Measurements from ENCODE around the gene LCN15. TPM values are rescaled to one million over a fixed set of nuclear protein-coding genes. Genes with fewer than 3 reads are reported as not detected.

LCN15 gene
- total RNA-seq, 1 donor from 2014 or later: not detected

- peaks cover 20% of the 10 kb centered on the region for H3K4me1 ChIP-seq
- H2AFZ ChIP-seq (replicated peaks): no peak overlapping the region
- H3K4me3 ChIP-seq: no peak overlapping the region
- peaks cover 26% of the 10 kb centered on the region for H3K27me3 ChIP-seq
- Mint-ChIP-seq H3K27me3 (ENCODE audit: insufficient read depth, low read depth) (peaks cover 13% of the 10 kb centered on the region), H3K4me3 (no peak overlapping the region), H3K9me3 (peaks cover 2% of the 10 kb centered on the region), H3K36me3 (peaks cover 6% of the 10 kb centered on the region), H3K4me1 (peaks cover 31% of the 10 kb centered on the region), H3K27ac (no peak overlapping the region)
- H4K20me1 ChIP-seq (ENCODE audit: low read depth): no peaks in the 10 kb centered on the region
- no peaks in the 10 kb centered on the region for H3K9me3 ChIP-seq (ENCODE audit: low read depth)
- peaks cover 28% of the 10 kb centered on the region for H3F3A ChIP-seq (ENCODE audit: low read depth)
- no peak overlapping the region for H3K9ac ChIP-seq
- no peaks in the 10 kb centered on the region for H3K79me2 ChIP-seq (ENCODE audit: low read depth)
- no peak overlapping the region for H3K27ac ChIP-seq
- no peak for TF ChIP-seq EZH2 (IDR thresholded peaks at IDR 0.05)
- TF ChIP-seq CTCF (IDR thresholded peaks at IDR 0.05): no peak
- no peak for TF ChIP-seq EZH2phosphoT487 (IDR thresholded peaks at IDR 0.05)
- H3K4me2 ChIP-seq: no peak overlapping the region
- no peaks in the 10 kb centered on the region for H3K36me3 ChIP-seq
- DNase-seq (ENCODE audit: low spot score): no peak
Measured at GRCh38 chr9:136802321-136802720, 38.0 kb upstream of the LCN15 start.

DNA sequence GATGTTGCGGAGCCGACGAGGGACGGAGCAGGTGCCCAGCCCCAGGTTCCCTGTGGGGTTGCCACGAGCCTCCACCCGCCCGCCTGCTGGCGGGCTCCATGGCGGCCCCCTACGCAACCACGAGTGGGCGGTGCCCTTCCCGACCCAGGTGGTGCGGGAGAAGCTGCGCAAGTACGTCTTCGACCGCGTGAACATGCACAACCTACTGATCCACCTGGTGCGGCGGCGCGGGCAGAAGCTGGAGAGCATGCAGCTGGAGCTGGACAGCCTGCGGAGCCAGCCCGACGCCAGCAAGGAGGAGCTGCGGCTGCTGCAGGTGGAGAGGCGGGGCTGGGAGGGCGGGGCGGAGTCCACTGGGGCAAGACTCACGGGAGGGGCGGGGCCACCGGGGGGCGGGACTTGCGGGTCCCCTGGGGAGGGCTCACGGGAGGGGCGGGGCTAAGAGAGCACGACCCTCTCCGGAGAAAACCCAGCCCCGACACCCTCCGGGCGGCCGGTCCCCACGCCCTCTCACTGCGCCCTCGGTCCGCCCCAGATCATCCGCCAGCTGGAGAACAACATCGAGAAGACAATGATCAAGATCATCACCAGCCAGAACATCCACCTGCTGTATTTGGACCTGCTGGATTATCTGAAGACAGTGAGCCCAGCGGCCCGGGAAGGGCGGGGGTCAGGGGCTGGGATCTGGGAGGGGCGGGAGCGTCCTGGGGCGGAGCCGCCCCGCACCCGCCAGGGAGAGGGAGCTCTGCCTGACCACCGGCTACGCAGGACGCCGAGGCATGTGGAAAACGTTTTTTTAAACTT, 35.7 kb upstream of the LCN15 start:
- no peaks in the 10 kb centered on the region for H3K36me3 ChIP-seq
- no peaks in the 10 kb centered on the region for H3K9me3 ChIP-seq (ENCODE audit: low read depth)
- Mint-ChIP-seq H3K4me3 (peak overlapping the region; percentile 89), H3K27ac (no peak overlapping the region), H3K4me1 (peaks cover 36% of the 10 kb centered on the region), H3K27me3 (ENCODE audit: insufficient read depth, low read depth) (peaks cover 14% of the 10 kb centered on the region), H3K36me3 (peaks cover 3% of the 10 kb centered on the region), H3K9me3 (no peaks in the 10 kb centered on the region)
- peaks cover 26% of the 10 kb centered on the region for H3K27me3 ChIP-seq
- H3K4me3 ChIP-seq: peak overlapping the region; percentile 60
- peak; percentile 97 for DNase-seq (ENCODE audit: low spot score)
- peak overlapping the region; percentile 91 for H2AFZ ChIP-seq (replicated peaks)
- H3K79me2 ChIP-seq (ENCODE audit: low read depth): no peaks in the 10 kb centered on the region
- H3K4me2 ChIP-seq: peak overlapping the region; percentile 86
- no peaks in the 10 kb centered on the region for H4K20me1 ChIP-seq (ENCODE audit: low read depth)
- H3K4me1 ChIP-seq: peaks cover 29% of the 10 kb centered on the region
- peak; percentile 5 for TF ChIP-seq CTCF (IDR thresholded peaks at IDR 0.05)
- TF ChIP-seq EZH2 (IDR thresholded peaks at IDR 0.05): no peak
- TF ChIP-seq EZH2phosphoT487 (IDR thresholded peaks at IDR 0.05): no peak
- H3F3A ChIP-seq (ENCODE audit: low read depth): peaks cover 41% of the 10 kb centered on the region
- no peak overlapping the region for H3K9ac ChIP-seq
- no peak overlapping the region for H3K27ac ChIP-seq

DNA sequence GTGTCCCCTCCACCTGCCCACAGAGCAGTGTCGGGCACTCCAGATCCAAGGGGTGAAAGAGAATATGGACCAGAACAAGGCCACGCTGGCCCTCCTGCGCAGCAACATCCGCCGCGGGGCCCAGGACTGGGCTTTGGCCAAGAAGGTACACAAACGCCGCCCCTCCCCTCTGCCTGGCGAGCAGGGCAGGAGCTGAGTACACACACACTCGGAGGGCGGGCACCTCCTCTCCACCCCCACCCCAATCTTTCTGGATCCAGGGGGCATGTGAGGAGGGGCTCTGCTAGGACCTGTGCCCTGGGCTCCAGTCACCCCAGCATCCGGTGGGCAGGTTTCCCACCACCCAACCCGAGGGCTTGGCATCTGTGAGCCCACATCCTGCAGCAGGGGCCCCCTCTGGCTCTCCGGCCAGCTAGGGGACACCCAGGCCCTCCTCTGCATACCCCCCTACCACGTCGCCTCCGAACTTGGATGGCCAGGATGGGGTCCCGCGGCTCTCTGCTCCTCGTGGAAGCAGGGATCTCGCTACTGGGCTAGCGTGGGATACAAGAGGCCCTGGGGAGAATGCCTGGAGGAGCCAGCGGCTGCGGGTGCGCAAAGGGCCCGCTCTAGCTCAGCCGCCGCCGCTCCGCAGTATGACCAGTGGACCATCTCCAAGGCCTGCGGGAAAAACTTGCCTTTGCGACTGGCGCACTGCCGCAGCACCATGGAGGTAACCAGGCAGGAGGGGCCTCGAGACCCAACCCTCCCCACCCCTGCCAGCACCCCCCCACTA, 34.9 kb upstream of the LCN15 start:
- no peak for TF ChIP-seq CTCF (IDR thresholded peaks at IDR 0.05)
- TF ChIP-seq EZH2phosphoT487 (IDR thresholded peaks at IDR 0.05): no peak
- no peak for TF ChIP-seq EZH2 (IDR thresholded peaks at IDR 0.05)
- Histone ChIP-seq H3K36me3 (no peaks in the 10 kb centered on the region), H3F3A (ENCODE audit: low read depth) (peaks cover 41% of the 10 kb centered on the region), H3K9me3 (ENCODE audit: low read depth) (no peaks in the 10 kb centered on the region), H3K4me3 (peak overlapping the region; percentile 60), H3K27me3 (peaks cover 26% of the 10 kb centered on the region), H2AFZ (replicated peaks) (no peak overlapping the region), H3K9ac (no peak overlapping the region), H4K20me1 (ENCODE audit: low read depth) (no peaks in the 10 kb centered on the region), H3K4me1 (peaks cover 29% of the 10 kb centered on the region), H3K79me2 (ENCODE audit: low read depth) (no peaks in the 10 kb centered on the region), H3K27ac (no peak overlapping the region), H3K4me2 (peak overlapping the region; percentile 86)
- no peak overlapping the region for H3K27ac Mint-ChIP-seq
- H3K27me3 Mint-ChIP-seq (ENCODE audit: insufficient read depth, low read depth): peaks cover 14% of the 10 kb centered on the region
- H3K4me3 Mint-ChIP-seq: peak overlapping the region; percentile 27
- H3K36me3 Mint-ChIP-seq: peaks cover 3% of the 10 kb centered on the region
- no peaks in the 10 kb centered on the region for H3K9me3 Mint-ChIP-seq
- H3K4me1 Mint-ChIP-seq: peaks cover 38% of the 10 kb centered on the region
- peak; percentile 52 for DNase-seq (ENCODE audit: low spot score)
